Upper lobe of left lung (tissue), 4 donors: ENCODE measurements around the gene NUDC.

Experiments
- EP300 ChIP-seq, 4 donors: sonication (generic); formaldehyde crosslinking; IDR thresholded peaks; one replicate each; pipeline ENCODE4 v1.5.1; 2017; ENCODE audit warnings: antibody characterized with exemption in 4 of 4, control low read depth in 2 of 4
- POLR2A ChIP-seq, 4 donors: fragments of 450-650 bp; IDR thresholded peaks; one replicate each; pipeline ENCODE4 v1.5.1; 2016 to 2017; ENCODE audit warnings: antibody characterized with exemption in 4 of 4, mild to moderate bottlenecking in 2 of 4
- POLR2AphosphoS5 ChIP-seq, 2 donors: sonication (generic); formaldehyde crosslinking; IDR thresholded peaks; one replicate each; pipeline ENCODE4 v1.5.1; 2017; ENCODE audit warnings: antibody characterized with exemption in 2 of 2
- TF ChIP-seq, protein P1 (sequence below), 6 experiments: fragments of 450-650 bp in 4 of 6; fragments of 200-600 bp in 2 of 6; sonication (generic) in 2 of 6; IDR thresholded peaks; one replicate each; pipeline ENCODE4 v1.5.1; 2016 to 2019; ENCODE audit warnings: antibody characterized with exemption in 6 of 6

DNA sequence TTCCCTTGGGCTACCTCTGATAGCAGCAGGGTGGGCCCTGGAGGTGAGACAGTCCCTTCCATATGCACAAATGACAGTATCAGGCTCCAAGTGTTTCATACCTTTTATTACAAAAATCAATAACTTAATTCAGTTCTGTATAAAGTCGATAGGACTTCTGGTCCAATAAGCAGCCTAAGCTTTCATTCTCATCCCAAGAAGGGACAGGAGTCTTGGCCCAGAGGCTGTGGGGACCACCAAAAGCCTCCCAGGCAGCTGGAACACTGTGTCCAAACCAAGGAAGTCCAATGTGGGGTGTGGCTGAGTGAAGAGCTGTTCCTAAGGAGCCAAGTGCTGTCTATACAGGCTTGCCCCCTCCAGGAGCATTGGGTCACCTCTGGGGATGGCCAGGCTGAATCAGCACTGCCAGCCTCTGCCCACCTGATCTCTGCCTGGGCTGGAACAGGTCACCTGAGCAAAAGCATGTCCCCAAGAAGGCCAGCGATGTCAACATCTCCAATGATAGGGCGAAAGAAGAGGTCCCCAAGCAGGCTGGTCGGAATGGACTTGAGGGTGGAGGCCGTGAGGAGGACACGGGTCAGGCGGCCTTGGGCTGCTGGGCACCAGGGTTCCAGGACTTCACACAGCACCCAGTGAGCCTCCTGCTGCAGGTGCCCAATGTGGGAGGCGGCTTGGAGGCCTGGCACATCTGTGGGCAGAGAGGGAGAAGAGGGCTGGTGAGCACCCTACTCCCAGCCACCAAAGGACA lies 10.0 kb upstream of the NUDC start:
- TF ChIP-seq POLR2A (IDR thresholded peaks at IDR 0.05) (no peak), POLR2AphosphoS5 (IDR thresholded peaks at IDR 0.05) (no peak), EP300 (IDR thresholded peaks at IDR 0.05) (no peak)
- TF ChIP-seq, protein P1, sequence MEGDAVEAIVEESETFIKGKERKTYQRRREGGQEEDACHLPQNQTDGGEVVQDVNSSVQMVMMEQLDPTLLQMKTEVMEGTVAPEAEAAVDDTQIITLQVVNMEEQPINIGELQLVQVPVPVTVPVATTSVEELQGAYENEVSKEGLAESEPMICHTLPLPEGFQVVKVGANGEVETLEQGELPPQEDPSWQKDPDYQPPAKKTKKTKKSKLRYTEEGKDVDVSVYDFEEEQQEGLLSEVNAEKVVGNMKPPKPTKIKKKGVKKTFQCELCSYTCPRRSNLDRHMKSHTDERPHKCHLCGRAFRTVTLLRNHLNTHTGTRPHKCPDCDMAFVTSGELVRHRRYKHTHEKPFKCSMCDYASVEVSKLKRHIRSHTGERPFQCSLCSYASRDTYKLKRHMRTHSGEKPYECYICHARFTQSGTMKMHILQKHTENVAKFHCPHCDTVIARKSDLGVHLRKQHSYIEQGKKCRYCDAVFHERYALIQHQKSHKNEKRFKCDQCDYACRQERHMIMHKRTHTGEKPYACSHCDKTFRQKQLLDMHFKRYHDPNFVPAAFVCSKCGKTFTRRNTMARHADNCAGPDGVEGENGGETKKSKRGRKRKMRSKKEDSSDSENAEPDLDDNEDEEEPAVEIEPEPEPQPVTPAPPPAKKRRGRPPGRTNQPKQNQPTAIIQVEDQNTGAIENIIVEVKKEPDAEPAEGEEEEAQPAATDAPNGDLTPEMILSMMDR (IDR thresholded peaks at IDR 0.05), result no peak
